ENCODE data around the gene NDUFC2.
"Not testable (repeated sequence)": the region's sequence is repeated elsewhere in the genome, so short reads cannot be mapped to it uniquely, and the experiment has no call there.

Gene NDUFC2

GRCh38 chr11:78079232-78080083, at the start of gene NDUFC2:
NDUFC2 (minus strand) TSS chr11:78079862; CDS start chr11:78079744, 118 bp downstream.
- Mint-ChIP-seq H3K27me3 (no peaks in the 10 kb centered on the region), H3K36me3 (peaks cover 6% of the 10 kb centered on the region), H3K4me3 (peak within 1 kb of the TSS; percentile 89), H3K9me3 (no peaks in the 10 kb centered on the region), H3K27ac (peak within 1 kb of the TSS; percentile 87), H3K4me1 (peaks cover 51% of the 10 kb centered on the region)
- ATAC-seq = peak; percentile 91

GRCh38 chr11:78127403-78127802, 47.7 kb upstream of the NDUFC2 start:
- H3K27me3 Mint-ChIP-seq = no peaks in the 10 kb centered on the region
- no peak overlapping the region for H3K27ac Mint-ChIP-seq
- peaks cover 7% of the 10 kb centered on the region for H3K4me1 Mint-ChIP-seq
- no peak for ATAC-seq
- peaks cover 13% of the 10 kb centered on the region for H3K36me3 Mint-ChIP-seq
- H3K4me3 Mint-ChIP-seq = no peak overlapping the region
- H3K9me3 Mint-ChIP-seq = no peaks in the 10 kb centered on the region

- H3K36me3 Mint-ChIP-seq = peaks cover 53% of the 10 kb centered on the region
- peak overlapping the region; percentile 62 for H3K4me3 Mint-ChIP-seq
- H3K9me3 Mint-ChIP-seq = no peaks in the 10 kb centered on the region
- H3K4me1 Mint-ChIP-seq = peaks cover 19% of the 10 kb centered on the region
- H3K27ac Mint-ChIP-seq = peak overlapping the region; percentile 85
- peak; percentile 87 for ATAC-seq
- no peaks in the 10 kb centered on the region for H3K27me3 Mint-ChIP-seq
These were observed 33.1 kb upstream of the NDUFC2 start for GRCh38 chr11:78112582-78113275.

GRCh38 chr11:78111298-78111697, 31.6 kb upstream of the NDUFC2 start:
- no peak for ATAC-seq
- H3K4me3 Mint-ChIP-seq = no peak overlapping the region
- H3K27me3 Mint-ChIP-seq = no peaks in the 10 kb centered on the region
- H3K27ac Mint-ChIP-seq = no peak overlapping the region
- H3K4me1 Mint-ChIP-seq = peaks cover 19% of the 10 kb centered on the region
- no peaks in the 10 kb centered on the region for H3K9me3 Mint-ChIP-seq
- H3K36me3 Mint-ChIP-seq = peaks cover 47% of the 10 kb centered on the region

GRCh38 chr11:78110830-78111229, 31.2 kb upstream of the NDUFC2 start:
- Mint-ChIP-seq H3K27me3 (no peaks in the 10 kb centered on the region), H3K4me3 (no peak overlapping the region), H3K27ac (no peak overlapping the region), H3K36me3 (peaks cover 51% of the 10 kb centered on the region), H3K4me1 (peaks cover 19% of the 10 kb centered on the region), H3K9me3 (no peaks in the 10 kb centered on the region)
- ATAC-seq = no peak

GRCh38 chr11:78110351-78110750, 30.7 kb upstream of the NDUFC2 start:
- H3K27ac Mint-ChIP-seq = no peak overlapping the region

GRCh38 chr11:78109081-78110015, 29.7 kb upstream of the NDUFC2 start:
- H3K4me3 Mint-ChIP-seq = no peak overlapping the region
- peaks cover 51% of the 10 kb centered on the region for H3K36me3 Mint-ChIP-seq
- peaks cover 19% of the 10 kb centered on the region for H3K4me1 Mint-ChIP-seq
- H3K27me3 Mint-ChIP-seq = no peaks in the 10 kb centered on the region
- no peak for ATAC-seq
- H3K27ac Mint-ChIP-seq = no peak overlapping the region
- H3K9me3 Mint-ChIP-seq = no peaks in the 10 kb centered on the region

More at GRCh38 chr11:78110351-78110750, 30.7 kb upstream of the NDUFC2 start:
- Mint-ChIP-seq H3K27me3 (no peaks in the 10 kb centered on the region), H3K4me1 (peaks cover 19% of the 10 kb centered on the region), H3K4me3 (no peak overlapping the region), H3K36me3 (peaks cover 52% of the 10 kb centered on the region), H3K9me3 (no peaks in the 10 kb centered on the region)
- ATAC-seq = no peak

- Mint-ChIP-seq H3K27me3 (no peaks in the 10 kb centered on the region), H3K4me1 (no peaks in the 10 kb centered on the region), H3K27ac (no peak overlapping the region), H3K9me3 (no peaks in the 10 kb centered on the region), H3K4me3 (no peak overlapping the region), H3K36me3 (peaks cover 34% of the 10 kb centered on the region)
- no peak for ATAC-seq
These were observed 21.2 kb upstream of the NDUFC2 start for GRCh38 chr11:78100676-78101472.

GRCh38 chr11:78100261-78100660, 20.6 kb upstream of the NDUFC2 start:
- Mint-ChIP-seq H3K4me1 (no peaks in the 10 kb centered on the region), H3K27ac (no peak overlapping the region), H3K9me3 (no peaks in the 10 kb centered on the region), H3K27me3 (no peaks in the 10 kb centered on the region), H3K4me3 (no peak overlapping the region), H3K36me3 (peaks cover 37% of the 10 kb centered on the region)
- ATAC-seq = no peak

GRCh38 chr11:78099666-78100065, 20.0 kb upstream of the NDUFC2 start:
- H3K36me3 Mint-ChIP-seq = peaks cover 37% of the 10 kb centered on the region

GRCh38 chr11:78097666-78098385, 18.2 kb upstream of the NDUFC2 start:
- Mint-ChIP-seq H3K9me3 (no peaks in the 10 kb centered on the region), H3K4me1 (no peaks in the 10 kb centered on the region), H3K4me3 (no peak overlapping the region), H3K36me3 (peaks cover 33% of the 10 kb centered on the region), H3K27me3 (no peaks in the 10 kb centered on the region), H3K27ac (no peak overlapping the region)
- ATAC-seq = no peak

More at GRCh38 chr11:78099666-78100065, 20.0 kb upstream of the NDUFC2 start:
- Mint-ChIP-seq H3K27me3 (no peaks in the 10 kb centered on the region), H3K4me1 (no peaks in the 10 kb centered on the region), H3K9me3 (no peaks in the 10 kb centered on the region), H3K27ac (no peak overlapping the region), H3K4me3 (no peak overlapping the region)
- no peak for ATAC-seq

- Mint-ChIP-seq H3K9me3 (no peaks in the 10 kb centered on the region), H3K4me1 (no peaks in the 10 kb centered on the region), H3K36me3 (peaks cover 16% of the 10 kb centered on the region), H3K27me3 (no peaks in the 10 kb centered on the region), H3K27ac (no peak overlapping the region), H3K4me3 (no peak overlapping the region)
- ATAC-seq = no peak
These were observed 14.6 kb upstream of the NDUFC2 start for GRCh38 chr11:78094250-78094649.

GRCh38 chr11:78086521-78087074, 6.9 kb upstream of the NDUFC2 start:
- not testable (repeated sequence) for H3K4me1 Mint-ChIP-seq, H3K4me3 Mint-ChIP-seq, H3K27ac Mint-ChIP-seq, ATAC-seq, H3K36me3 Mint-ChIP-seq, H3K9me3 Mint-ChIP-seq, H3K27me3 Mint-ChIP-seq

Measured in stimulated activated memory B cell treated with anti-CD40 and anti-IgM and Interleukin-4, amounts not matched to agents 10 μg/mL and 1 μg/mL and 100 μg/mL, for 72 hours (primary cell).